Measurements from ENCODE around the gene MYO5A.
"Not testable (repeated sequence)": the region's sequence is repeated elsewhere in the genome, so short reads cannot be mapped to it uniquely, and the experiment has no call there.

The MYO5A gene

GRCh38 chr15:52294881-52295420 lies 233.7 kb downstream of the MYO5A start:
- no peak for DNase-seq (ENCODE audit: low read depth in 2 of 3, low spot score in 1 of 3)

GRCh38 chr15:52292780-52293392 lies 235.8 kb downstream of the MYO5A start:
- DNase-seq (ENCODE audit: low read depth in 2 of 3, low spot score in 1 of 3): no peak

DNA sequence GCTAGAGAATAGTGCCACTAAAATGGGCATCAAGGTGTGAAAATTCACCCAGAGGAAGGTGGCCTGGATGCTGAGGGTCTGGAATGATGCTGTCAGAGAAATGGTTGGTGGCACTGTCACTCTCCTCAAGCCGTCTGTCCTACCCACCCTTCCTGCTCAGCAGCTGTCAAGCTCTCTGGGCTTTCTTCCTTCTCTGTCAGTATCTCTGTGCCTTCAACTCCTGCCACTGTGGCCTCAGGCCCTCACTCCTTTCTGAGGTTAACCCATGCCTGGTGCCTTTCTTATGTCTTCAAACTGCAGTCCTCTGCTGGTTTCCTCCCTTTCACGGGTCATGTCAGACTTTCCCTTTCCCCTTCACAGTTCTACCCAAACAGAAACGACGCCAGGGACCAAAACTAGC lies 237.5 kb downstream of the MYO5A start:
- DNase-seq (ENCODE audit: low read depth in 2 of 3, low spot score in 1 of 3): no peak

- no peak for DNase-seq (ENCODE audit: low read depth in 2 of 3, low spot score in 1 of 3)
These were observed 237.9 kb downstream of the MYO5A start for GRCh38 chr15:52290800-52291199.

- no peak for DNase-seq (ENCODE audit: low read depth in 2 of 3, low spot score in 1 of 3)
These were observed 238.4 kb downstream of the MYO5A start for GRCh38 chr15:52290329-52290728.

DNA sequence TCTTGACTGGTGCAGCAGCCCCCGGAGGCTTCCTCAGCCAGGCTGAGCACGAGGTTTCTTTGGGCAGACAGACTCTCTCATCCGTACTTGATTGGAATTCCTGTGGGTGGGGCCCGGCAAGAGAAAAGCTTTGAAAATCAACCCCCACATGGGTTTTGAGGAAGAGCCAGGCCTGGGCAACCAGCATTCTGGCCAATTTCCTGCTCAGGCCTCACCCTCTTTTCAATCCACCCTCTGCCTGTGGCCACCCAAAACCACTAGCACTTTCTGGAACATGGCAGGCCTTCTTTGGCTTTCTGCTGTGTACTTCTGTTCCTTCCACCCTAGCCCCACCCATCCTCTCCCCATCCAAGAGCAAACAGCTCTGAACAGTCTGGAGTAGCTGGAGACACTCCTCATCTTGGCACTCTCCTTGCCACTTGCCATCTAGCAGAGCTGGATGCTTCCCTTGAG lies 239.0 kb downstream of the MYO5A start:
- DNase-seq (ENCODE audit: low read depth in 2 of 3, low spot score in 1 of 3): no peak

DNA sequence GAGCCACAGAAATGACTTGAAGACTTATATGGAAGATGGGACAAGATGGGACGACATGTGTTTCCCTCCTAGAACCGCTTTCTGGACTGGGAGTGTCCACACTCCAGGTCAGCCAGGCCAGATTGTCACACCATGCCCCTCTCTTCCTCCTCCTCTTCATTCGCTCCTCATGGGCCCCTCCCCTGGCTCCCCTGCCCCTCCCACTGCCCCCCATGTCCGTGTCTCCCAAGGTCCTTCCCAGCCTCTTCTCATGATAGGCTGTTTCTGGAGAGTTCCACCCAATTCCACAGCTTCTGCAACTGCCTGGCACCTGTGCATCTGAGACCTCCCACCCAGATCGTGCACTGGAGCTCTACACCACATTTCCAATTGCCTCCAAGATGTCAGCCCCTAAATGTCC lies 239.7 kb downstream of the MYO5A start:
- DNase-seq (ENCODE audit: low read depth in 2 of 3, low spot score in 1 of 3): no peak

DNA sequence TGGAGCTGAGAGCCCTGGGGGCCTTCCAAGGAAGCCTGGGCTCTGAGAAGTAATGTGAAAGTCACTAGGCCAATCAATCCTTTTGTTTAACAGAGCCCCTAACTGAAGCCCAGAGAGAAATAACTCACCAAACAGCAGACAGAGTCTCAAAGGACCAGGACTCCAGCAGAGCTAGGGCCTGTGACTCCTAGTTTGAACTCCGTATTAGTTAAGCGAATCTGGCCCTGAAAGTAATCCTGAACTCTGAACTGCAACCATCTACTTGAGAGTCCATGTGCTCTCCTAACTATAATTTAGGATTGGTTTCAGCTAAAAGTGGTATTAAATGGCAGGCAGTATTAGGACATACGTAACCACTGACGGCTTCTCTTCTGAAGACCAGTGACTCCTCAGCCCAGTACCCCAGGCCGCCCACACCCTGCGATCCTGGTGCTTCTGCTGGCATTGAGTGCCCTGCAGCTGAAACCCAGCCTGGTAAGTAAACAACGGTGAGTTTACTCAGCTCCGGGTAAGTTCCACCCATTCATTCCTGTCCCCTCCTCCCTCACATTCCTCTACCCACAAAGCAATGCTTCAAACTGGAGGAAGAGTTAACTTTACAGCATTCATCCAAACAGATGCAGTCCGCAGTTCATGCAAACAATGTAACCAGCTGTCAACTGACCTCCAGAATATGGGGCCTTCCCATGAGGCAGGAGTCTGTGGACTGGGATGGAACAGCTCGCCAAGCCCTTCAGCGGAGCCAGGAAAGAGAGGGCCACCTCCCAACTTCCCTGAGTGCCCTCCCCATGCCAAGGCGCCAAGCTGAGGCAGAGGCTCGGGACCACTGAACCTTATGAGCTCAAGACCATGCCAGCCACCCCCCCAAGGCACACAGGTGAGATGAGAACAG lies 240.4 kb downstream of the MYO5A start:
- DNase-seq (ENCODE audit: low read depth in 2 of 3, low spot score in 1 of 3): no peak

DNA sequence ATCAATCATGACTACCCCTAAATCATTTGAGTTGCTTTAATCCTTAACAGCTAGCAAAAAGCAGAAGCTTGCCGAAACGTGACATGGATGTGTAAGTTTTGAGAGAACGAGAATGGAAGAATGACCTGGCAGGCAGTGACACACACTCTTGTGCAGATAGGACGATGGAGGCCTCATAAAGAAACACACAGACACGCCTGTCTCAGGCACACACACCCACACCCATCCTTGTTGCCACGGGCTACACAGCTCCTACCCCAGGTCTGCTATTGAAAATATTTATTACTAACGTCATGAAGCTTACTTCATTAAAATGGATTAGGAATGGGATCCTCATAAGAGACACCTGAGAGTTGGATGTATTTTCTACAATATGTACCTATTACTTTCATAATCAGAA lies 241.6 kb downstream of the MYO5A start:
- no peak for DNase-seq (ENCODE audit: low read depth in 2 of 3, low spot score in 1 of 3)

- not testable (repeated sequence) for DNase-seq (ENCODE audit: low read depth in 2 of 3, low spot score in 1 of 3)
These were observed 242.7 kb downstream of the MYO5A start for GRCh38 chr15:52285941-52286340.

GRCh38 chr15:52284164-52284563 lies 244.5 kb downstream of the MYO5A start:
- DNase-seq (ENCODE audit: low read depth in 2 of 3, low spot score in 1 of 3): no peak

- no peak for DNase-seq (ENCODE audit: low read depth in 2 of 3, low spot score in 1 of 3)
These were observed 245.4 kb downstream of the MYO5A start for GRCh38 chr15:52283281-52283680.

DNA sequence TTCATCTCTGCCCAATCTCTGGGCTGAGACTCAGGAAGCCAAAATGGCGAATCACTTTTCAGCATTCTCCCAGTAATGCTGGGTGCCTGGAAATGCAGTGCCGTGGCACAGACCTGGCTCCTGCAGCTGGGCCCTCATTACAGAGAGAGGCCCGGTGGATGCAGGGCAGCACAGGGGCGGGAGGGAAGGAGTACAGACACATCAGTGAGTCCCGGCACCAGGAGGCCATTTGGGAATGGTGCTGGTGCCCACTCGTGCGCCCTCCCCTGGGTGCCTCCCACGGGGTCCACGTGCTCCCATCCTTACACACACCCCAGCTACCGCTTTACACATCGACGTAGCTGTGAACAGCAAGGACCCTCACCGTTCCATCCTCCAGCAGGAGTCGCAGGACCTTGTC lies 246.3 kb downstream of the MYO5A start:
- no peak for DNase-seq (ENCODE audit: low read depth in 2 of 3, low spot score in 1 of 3)

- DNase-seq (ENCODE audit: low read depth in 2 of 3, low spot score in 1 of 3): no peak
These were observed 247.3 kb downstream of the MYO5A start for GRCh38 chr15:52281085-52282035.

- no peak for DNase-seq (ENCODE audit: low read depth in 2 of 3, low spot score in 1 of 3)
These were observed 248.2 kb downstream of the MYO5A start for GRCh38 chr15:52280326-52281084.

- DNase-seq (ENCODE audit: low read depth in 2 of 3, low spot score in 1 of 3): no peak
These were observed 249.9 kb downstream of the MYO5A start for GRCh38 chr15:52278636-52279367.

GRCh38 chr15:52278135-52278534 lies 250.5 kb downstream of the MYO5A start:
- no peak for DNase-seq (ENCODE audit: low read depth in 2 of 3, low spot score in 1 of 3)

DNA sequence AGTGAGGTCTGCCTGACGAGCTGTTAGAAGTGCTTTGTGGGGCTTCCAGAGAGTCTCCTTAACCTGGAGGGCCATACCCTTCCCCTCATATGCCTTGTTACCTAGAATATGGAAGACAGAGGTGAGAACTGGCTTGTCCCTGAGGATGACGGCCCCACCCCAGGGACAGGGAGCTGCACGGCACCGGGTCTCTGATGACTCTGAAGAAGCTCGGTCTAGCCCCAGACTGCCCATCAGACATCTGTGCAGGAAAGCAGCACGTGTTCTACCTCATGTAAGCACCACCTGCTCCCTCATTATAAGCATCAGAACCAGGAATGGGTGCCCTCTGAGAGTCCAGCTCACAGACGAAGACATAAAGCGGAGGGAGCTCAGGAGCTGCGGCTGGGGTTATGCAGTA lies 251.1 kb downstream of the MYO5A start:
- DNase-seq (ENCODE audit: low read depth in 2 of 3, low spot score in 1 of 3): no peak

DNA sequence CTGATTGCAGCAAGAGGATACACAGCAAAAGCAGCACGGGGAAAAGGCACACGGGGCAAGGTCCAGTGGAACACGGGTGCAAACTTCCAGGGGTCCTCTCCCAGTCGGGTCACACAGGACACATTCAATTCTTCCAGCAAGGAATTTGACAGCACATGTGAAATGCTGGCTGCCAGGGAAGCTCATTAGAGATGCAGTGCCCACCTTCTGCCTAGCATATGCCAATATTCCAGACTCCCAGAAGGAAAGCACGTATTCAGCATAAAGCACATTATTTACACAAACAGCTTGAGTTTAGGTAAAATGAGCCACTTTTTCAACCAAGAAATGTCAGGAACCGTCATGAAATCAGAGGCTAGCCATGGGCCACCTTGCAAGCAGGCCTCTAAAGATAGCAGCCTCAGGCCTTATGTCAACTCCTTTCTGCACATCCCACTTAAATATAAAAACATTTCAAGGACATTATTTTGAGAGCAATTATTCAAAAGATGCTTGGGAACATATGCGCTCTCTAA lies 252.4 kb downstream of the MYO5A start:
- no peak for DNase-seq (ENCODE audit: low read depth in 2 of 3, low spot score in 1 of 3)

Measured in stimulated activated CD4-positive, alpha-beta T cell treated with anti-CD3 and anti-CD28 coated beads, Interleukin-12 subunit alpha, Interleukin-12 subunit beta, amount 100 ng/mL, for 48 hours (primary cell).